Fibroblast of lung (primary cell): ENCODE results near the gene SEL1L. TPM values are rescaled to one million over a fixed set of nuclear protein-coding genes. Genes with fewer than 3 reads are reported as not detected.

Source experiments
- DNase-seq, 2 donors: peaks; one replicate each; pipeline versions ENCODE4 v3.0.0 to v3.0.0-alpha.2; 2010; ENCODE audit warnings: low read depth in 2 of 2
- H2AFZ ChIP-seq: 2 replicates; pipeline ENCODE4 v1.5.1; 2012; ENCODE audit warnings: low read length, control low read depth, inconsistent platforms
- H3K27ac ChIP-seq: 2 replicates; pipeline ENCODE4 v1.5.1; 2011; ENCODE audit warnings: low read length, control low read depth; ENCODE audit not compliant: insufficient read depth
- H3K27me3 ChIP-seq: 2 replicates; pipeline ENCODE4 v1.5.1; 2011; ENCODE audit warnings: mild to moderate bottlenecking, low read length; ENCODE audit not compliant: control insufficient read depth, insufficient read depth
- H3K36me3 ChIP-seq: 2 replicates; pipeline ENCODE4 v1.5.1; 2011; ENCODE audit warnings: low read length; ENCODE audit not compliant: control insufficient read depth, insufficient read depth
- H3K4me1 ChIP-seq: 2 replicates; pipeline ENCODE4 v1.5.1; 2011; ENCODE audit warnings: low read length; ENCODE audit not compliant: control insufficient read depth, insufficient read depth; ENCODE audit errors: extremely low read depth
- H3K4me2 ChIP-seq: 2 replicates; pipeline ENCODE4 v1.5.1; 2011; ENCODE audit warnings: low read length, control low read depth; ENCODE audit not compliant: insufficient read depth; ENCODE audit errors: extremely low read depth
- H3K4me3 ChIP-seq, 4 experiments: fragments of 200-600 bp in 1 of 4; sonication (generic) in 1 of 4; replicated peaks in 1 of 4; 2 replicates each; pipeline ENCODE4 v1.5.1; 2011 to 2016; ENCODE audit warnings: low read length in 4 of 4, low read depth in 3 of 4, mild to moderate bottlenecking in 3 of 4, control low read depth in 2 of 4, inconsistent platforms in 1 of 4, mixed read lengths in 1 of 4; ENCODE audit not compliant: insufficient read depth in 1 of 4; ENCODE audit errors: control extremely low read depth in 1 of 4
- H3K79me2 ChIP-seq: 2 replicates; pipeline ENCODE4 v1.5.1; 2012; ENCODE audit warnings: mild to moderate bottlenecking, low read length, inconsistent platforms; ENCODE audit not compliant: control insufficient read depth, insufficient read depth
- H3K9ac ChIP-seq: 2 replicates; pipeline ENCODE4 v1.5.1; 2011; ENCODE audit warnings: mild to moderate bottlenecking, low read length, control low read depth; ENCODE audit not compliant: insufficient read depth
- H3K9me3 ChIP-seq: 2 replicates; pipeline ENCODE4 v1.5.1; 2012; ENCODE audit warnings: low read depth, low read length; ENCODE audit not compliant: control insufficient read depth, insufficient read depth
- H4K20me1 ChIP-seq: 2 replicates; pipeline ENCODE4 v1.5.1; 2011; ENCODE audit warnings: low read length; ENCODE audit not compliant: control insufficient read depth, insufficient read depth; ENCODE audit errors: extremely low read depth
- EZH2 ChIP-seq: IDR thresholded peaks from 2 replicates; pipeline ENCODE4 v1.5.1; 2012; ENCODE audit warnings: low read length, control low read depth, mild to moderate bottlenecking; ENCODE audit errors: missing control alignments
- polyA plus RNA-seq, 2 donors: library from polyadenylated mRNA; depleted of rRNA in 1 of 2; stranded (reverse) in 1 of 2; unstranded in 1 of 2; fragments of >200 nt; gene quantifications; 2 replicates each; pipeline ENCODE4 v1.2.1, GENCODE V29; 2011 to 2012; ENCODE audit warnings: missing spikeins in 1 of 2
- total RNA-seq: library from RNA; depleted of rRNA; stranded (reverse); fragments of >200 nt; gene quantifications from 2 replicates; pipeline ENCODE4 v1.2.1, GENCODE V29; 2014
- TF ChIP-seq, protein P1 (sequence below), 2 donors: IDR thresholded peaks in 1 of 2; conservative IDR thresholded peaks in 1 of 2; 1 replicate in 1 of 2; 2 replicates in 1 of 2; pipeline ENCODE4 v1.5.1; 2011 to 2012; ENCODE audit warnings: low read length in 2 of 2, control low read depth in 1 of 2, inconsistent platforms in 1 of 2, low read depth in 1 of 2, mild to moderate bottlenecking in 1 of 2

The SEL1L gene
- total and polyA plus RNA-seq, 2 donors (not counting 1 experiment from before 2014, with no cell fraction given) = 39.3 to 143 TPM

DNA sequence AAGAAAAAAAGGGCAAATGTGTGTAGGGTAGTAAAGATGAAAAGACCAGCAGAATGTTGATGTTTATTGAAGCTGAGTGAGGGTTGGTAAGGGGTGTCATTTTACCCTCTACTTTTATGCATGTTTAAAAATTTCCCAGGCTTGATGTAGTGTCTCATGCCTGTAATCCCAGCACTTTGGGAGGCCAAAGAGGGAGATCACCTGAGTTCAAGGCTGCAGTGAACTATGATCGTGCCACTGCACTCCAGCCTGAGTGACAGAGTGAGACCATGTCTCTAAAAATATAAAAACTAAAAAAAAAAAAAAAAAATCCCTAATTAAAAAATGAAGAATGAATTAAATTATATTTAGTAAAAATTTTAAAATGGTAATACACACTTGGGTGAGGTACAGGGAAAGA is 8.5 kb downstream of the SEL1L start:
- H3K4me1 ChIP-seq = no peaks in the 10 kb centered on the region
- no peaks in the 10 kb centered on the region for H3K36me3 ChIP-seq

DNA sequence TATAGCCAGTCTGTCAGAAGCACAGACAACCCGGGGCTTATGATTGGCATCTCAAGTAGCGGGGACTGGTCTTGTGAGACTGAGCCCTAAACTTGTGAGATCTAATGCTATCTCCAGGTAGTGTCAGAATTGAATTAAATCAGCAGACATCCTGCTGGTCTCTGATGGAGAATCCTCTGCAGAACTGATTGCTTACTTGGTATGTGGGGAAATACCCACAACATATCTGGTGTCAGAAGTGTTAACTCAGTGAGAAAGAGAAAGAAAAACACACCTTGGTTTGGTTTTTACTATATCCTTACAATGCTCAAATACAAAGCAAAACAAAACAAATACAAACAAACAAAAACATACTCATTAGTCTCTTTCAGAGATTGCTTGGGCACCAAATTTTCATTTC is 10.0 kb downstream of the SEL1L start:
- Histone ChIP-seq H3K4me3 (no peak overlapping the region), H4K20me1 (no peaks in the 10 kb centered on the region), H3K27ac (no peak overlapping the region), H3K79me2 (no peaks in the 10 kb centered on the region), H3K36me3 (no peaks in the 10 kb centered on the region), H3K27me3 (no peaks in the 10 kb centered on the region), H3K9me3 (no peaks in the 10 kb centered on the region), H3K9ac (no peak overlapping the region), H3K4me2 (no peak overlapping the region), H2AFZ (no peak overlapping the region), H3K4me1 (no peaks in the 10 kb centered on the region)
- DNase-seq = no peak
- TF ChIP-seq, protein P1, sequence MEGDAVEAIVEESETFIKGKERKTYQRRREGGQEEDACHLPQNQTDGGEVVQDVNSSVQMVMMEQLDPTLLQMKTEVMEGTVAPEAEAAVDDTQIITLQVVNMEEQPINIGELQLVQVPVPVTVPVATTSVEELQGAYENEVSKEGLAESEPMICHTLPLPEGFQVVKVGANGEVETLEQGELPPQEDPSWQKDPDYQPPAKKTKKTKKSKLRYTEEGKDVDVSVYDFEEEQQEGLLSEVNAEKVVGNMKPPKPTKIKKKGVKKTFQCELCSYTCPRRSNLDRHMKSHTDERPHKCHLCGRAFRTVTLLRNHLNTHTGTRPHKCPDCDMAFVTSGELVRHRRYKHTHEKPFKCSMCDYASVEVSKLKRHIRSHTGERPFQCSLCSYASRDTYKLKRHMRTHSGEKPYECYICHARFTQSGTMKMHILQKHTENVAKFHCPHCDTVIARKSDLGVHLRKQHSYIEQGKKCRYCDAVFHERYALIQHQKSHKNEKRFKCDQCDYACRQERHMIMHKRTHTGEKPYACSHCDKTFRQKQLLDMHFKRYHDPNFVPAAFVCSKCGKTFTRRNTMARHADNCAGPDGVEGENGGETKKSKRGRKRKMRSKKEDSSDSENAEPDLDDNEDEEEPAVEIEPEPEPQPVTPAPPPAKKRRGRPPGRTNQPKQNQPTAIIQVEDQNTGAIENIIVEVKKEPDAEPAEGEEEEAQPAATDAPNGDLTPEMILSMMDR (conservative IDR thresholded peaks at IDR 0.05 in 1 of 2, IDR thresholded peaks at IDR 0.05 in 1 of 2; ENCODE audit: low read depth in 1 of 2, low read length in 2 of 2) = no peak
- no peak for TF ChIP-seq EZH2

More for the DNA sequence above, 8.5 kb downstream of the SEL1L start:
- TF ChIP-seq, protein P1 (conservative IDR thresholded peaks at IDR 0.05 in 1 of 2, IDR thresholded peaks at IDR 0.05 in 1 of 2; ENCODE audit: low read depth in 1 of 2, low read length in 2 of 2) = no peak
- no peak for TF ChIP-seq EZH2
- Histone ChIP-seq H3K27me3 (no peaks in the 10 kb centered on the region), H3K9ac (no peak overlapping the region), H4K20me1 (no peaks in the 10 kb centered on the region), H3K4me3 (no peak overlapping the region), H3K9me3 (no peaks in the 10 kb centered on the region), H2AFZ (no peak overlapping the region), H3K4me2 (no peak overlapping the region), H3K27ac (no peak overlapping the region), H3K79me2 (peaks cover 8% of the 10 kb centered on the region)
- DNase-seq = no peak

DNA sequence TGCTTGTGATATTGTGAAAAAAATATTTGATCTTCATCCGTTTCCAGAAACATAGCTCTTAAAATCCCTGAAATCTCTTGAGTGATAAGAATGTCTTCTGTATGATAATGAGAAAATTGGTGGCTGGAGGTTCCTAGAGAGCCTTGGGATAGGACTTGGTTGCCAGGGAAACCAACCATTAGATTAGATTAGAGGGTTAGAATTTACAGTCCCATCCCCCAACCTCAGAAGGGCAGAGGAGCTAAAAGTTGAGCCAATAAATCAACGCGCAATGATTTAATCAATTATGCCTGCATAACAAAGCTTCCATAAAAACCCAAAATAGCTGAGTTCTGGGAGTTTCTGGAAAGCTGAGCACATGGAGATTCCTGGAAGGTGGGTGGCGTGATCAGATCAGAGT is 10.6 kb downstream of the SEL1L start:
- Histone ChIP-seq H3K79me2 (no peaks in the 10 kb centered on the region), H3K4me2 (no peak overlapping the region), H3K27me3 (no peaks in the 10 kb centered on the region), H3K27ac (no peak overlapping the region), H4K20me1 (no peaks in the 10 kb centered on the region), H3K4me3 (no peak overlapping the region), H3K36me3 (no peaks in the 10 kb centered on the region), H2AFZ (no peak overlapping the region), H3K9me3 (no peaks in the 10 kb centered on the region), H3K4me1 (no peaks in the 10 kb centered on the region), H3K9ac (no peak overlapping the region)
- TF ChIP-seq, protein P1 (conservative IDR thresholded peaks at IDR 0.05 in 1 of 2, IDR thresholded peaks at IDR 0.05 in 1 of 2; ENCODE audit: low read depth in 1 of 2, low read length in 2 of 2) = no peak
- no peak for TF ChIP-seq EZH2
- no peak for DNase-seq
